Measurements from ENCODE around the gene MTHFD2L.
A peak's percentile ranks its signal among the peaks of the same experiment; 100 is the strongest.

Gene MTHFD2L

DNA sequence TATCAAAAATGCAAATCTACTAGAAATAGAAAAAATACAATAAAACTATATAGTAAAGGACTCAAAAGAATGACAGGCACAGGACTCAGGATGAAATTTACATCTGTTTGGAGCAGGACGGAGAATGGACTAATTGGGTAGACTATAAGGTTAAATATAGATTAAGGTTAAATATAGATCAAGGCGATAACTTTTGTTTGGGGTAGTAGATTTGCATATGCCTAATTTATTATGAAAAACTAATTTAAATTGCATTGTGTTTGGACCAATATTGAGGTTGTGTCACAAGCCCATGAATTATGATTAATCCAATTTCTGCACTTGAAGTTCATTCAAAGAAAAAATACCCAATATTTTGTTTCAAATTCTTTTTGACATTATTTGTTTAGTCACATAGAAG lies 31.0 kb downstream of the MTHFD2L start:
- Histone ChIP-seq H3K4me1 (no peaks in the 10 kb centered on the region), H3K4me3 (no peak overlapping the region), H4K20me1 (no peaks in the 10 kb centered on the region), H3K36me3 (no peaks in the 10 kb centered on the region), H3K4me2 (no peak overlapping the region), H3K9me3 (replicated peaks in 1 of 11) (no peaks in the 10 kb centered on the region), H3K27ac (no peak overlapping the region), H3K9ac (no peak overlapping the region), H3K27me3 (no peaks in the 10 kb centered on the region)
- no peak for TF ChIP-seq Cebpa-rat (IDR thresholded peaks at IDR 0.05)

DNA sequence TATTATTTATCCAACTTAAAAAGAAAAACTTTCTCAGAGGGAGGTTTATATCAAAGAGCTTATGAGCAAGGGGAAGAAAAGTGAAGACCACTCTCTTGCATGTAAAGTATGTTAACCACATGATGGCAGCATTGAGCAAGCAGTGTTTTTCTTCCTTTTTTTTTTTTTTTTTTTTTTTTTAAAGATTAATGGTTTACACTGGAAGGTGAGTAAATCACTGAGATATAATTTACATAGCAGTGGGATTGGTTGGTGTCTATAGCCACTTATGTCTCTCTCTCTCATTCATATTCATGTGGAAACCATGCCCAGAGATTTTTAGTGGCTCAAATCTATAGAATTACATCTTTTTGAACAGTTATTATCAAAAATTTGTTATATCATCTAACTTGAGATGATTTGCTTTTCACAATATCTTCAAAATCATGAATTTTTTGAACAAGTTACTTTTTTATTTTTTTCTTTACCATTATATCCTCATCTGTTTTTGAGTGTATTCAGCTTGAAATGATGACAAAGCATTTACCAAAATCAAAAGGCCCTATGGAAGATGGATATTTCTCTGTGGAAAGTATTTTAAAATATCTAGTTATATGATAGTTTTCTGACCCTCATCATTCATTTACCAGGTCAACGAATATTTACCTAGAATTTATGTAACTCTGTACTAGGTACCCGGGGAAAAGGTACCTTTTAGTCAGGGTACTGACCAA lies 31.6 kb downstream of the MTHFD2L start:
- Histone ChIP-seq H3K4me1 (no peaks in the 10 kb centered on the region), H3K27me3 (no peaks in the 10 kb centered on the region), H3K27ac (no peak overlapping the region), H4K20me1 (no peaks in the 10 kb centered on the region), H3K36me3 (no peaks in the 10 kb centered on the region), H3K4me2 (no peak overlapping the region), H3K9ac (no peak overlapping the region), H3K4me3 (no peak overlapping the region), H3K9me3 (replicated peaks in 1 of 11) (no peaks in the 10 kb centered on the region)
- TF ChIP-seq Cebpa-rat (IDR thresholded peaks at IDR 0.05): no peak

DNA sequence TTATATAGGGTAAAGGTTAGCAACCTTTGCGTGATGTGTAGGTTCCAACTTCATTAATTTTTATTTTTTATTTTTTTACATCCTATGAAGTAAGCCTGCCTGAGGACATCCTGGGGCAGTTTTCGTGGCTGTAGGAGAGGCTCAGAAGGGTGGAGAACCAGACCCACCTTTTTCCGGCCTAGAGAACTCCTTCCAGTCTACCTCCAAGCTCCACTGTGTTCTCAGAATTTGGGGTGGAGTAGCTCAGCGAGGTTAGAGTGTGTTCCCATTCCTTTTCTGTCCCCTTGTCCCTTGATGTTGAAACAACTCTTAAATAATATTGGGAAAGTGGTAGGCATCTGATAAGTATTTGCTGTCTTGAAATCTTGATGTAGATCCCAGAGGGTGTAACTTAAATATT lies 32.4 kb downstream of the MTHFD2L start:
- Histone ChIP-seq H3K27ac (no peak overlapping the region), H4K20me1 (no peaks in the 10 kb centered on the region), H3K4me3 (no peak overlapping the region), H3K27me3 (no peaks in the 10 kb centered on the region), H3K4me2 (no peak overlapping the region), H3K9me3 (replicated peaks in 1 of 11) (no peaks in the 10 kb centered on the region), H3K9ac (no peak overlapping the region), H3K36me3 (no peaks in the 10 kb centered on the region), H3K4me1 (no peaks in the 10 kb centered on the region)
- no peak for TF ChIP-seq Cebpa-rat (IDR thresholded peaks at IDR 0.05)

DNA sequence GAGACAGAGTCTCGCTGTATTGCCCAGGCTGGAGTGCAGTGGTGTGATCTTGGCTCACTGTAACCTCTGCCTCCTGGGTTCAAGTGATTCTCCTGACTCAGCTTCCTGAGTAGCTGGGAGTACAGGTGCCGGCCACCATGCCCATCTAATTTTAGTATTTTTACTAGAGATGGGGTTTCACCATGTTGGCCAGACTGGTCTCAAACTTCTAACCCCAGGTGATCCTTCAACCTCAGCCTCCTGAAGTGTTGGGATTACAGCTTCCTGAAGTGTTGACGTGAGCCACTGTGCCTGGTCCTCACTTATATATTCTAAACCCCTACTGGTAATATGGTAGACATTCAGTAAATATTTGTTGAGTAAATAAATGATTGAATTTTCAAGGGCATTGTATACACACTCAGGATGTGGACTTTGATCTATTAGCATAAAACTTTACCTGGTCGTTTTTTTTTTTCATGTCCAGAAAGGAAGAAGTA lies 33.0 kb downstream of the MTHFD2L start:
- Histone ChIP-seq H3K27ac (no peak overlapping the region), H4K20me1 (no peaks in the 10 kb centered on the region), H3K4me3 (no peak overlapping the region), H3K4me2 (no peak overlapping the region), H3K27me3 (no peaks in the 10 kb centered on the region), H3K9ac (no peak overlapping the region), H3K4me1 (no peaks in the 10 kb centered on the region), H3K36me3 (no peaks in the 10 kb centered on the region), H3K9me3 (replicated peaks in 1 of 11) (no peaks in the 10 kb centered on the region)
- no peak for TF ChIP-seq Cebpa-rat (IDR thresholded peaks at IDR 0.05)

DNA sequence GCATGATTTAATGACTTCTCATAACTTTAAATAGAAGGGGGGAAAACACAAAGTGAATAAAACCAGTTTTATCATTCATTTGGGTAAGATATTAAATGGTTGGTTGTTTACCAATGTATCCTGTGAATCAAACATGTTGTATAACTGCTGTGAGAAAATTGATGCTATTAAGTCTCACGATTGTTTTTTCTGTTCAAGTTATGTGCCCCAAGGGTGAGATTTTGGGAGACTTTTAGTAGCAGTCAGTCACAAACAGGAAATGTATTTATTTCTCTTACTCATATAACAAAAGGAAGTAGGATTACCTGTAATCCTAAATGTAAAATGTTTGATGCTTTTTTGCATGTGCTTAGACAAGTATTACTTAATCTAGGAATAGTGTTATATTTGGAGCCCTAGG lies 39.2 kb downstream of the MTHFD2L start:
- peaks cover 0 to 10% (median 6%) of the 10 kb centered on the region in 11 experiments; a peak in 15 of 22 replicates for H3K36me3 ChIP-seq
- no peaks in the 10 kb centered on the region for H4K20me1 ChIP-seq
- no peaks in the 10 kb centered on the region for H3K9me3 ChIP-seq (replicated peaks in 1 of 11)
- H3K9ac ChIP-seq: no peak overlapping the region
- H3K4me3 ChIP-seq: no peak overlapping the region
- H3K4me1 ChIP-seq: peaks cover 0 to 3% (median 0%) of the 10 kb centered on the region in 10 experiments; a peak in 1 of 20 replicates
- no peak overlapping the region for H3K4me2 ChIP-seq
- TF ChIP-seq Cebpa-rat (IDR thresholded peaks at IDR 0.05): no peak
- no peak overlapping the region for H3K27ac ChIP-seq
- H3K27me3 ChIP-seq: no peaks in the 10 kb centered on the region

DNA sequence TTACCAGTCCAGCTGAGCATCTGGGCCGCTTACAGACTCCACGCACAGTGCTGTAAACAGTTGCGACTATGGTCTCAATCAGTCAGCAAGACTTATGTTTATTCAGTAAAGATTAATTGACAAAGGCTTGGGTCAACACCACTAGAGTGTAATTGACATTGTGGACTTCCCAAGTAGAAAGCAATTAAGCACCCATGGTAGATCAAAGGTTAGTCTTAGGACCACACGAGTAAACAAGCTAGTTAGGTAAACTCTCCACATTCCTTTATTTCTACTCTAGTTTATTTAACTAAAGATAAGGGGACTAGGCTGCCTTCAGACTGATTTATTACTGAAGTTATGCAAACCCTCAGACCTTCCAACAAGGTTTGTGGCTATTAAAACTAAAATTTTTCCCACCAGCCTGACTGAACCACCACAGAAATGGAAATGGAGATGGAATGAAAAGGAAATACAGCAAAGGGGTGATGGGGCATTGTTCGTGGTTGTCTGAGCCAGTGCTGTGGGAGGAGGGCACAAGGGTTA lies 44.2 kb downstream of the MTHFD2L start:
- Histone ChIP-seq H4K20me1 (no peaks in the 10 kb centered on the region), H3K4me2 (no peak overlapping the region), H3K4me3 (no peak overlapping the region), H3K36me3 (peaks cover 0 to 20% (median 11%) of the 10 kb centered on the region in 11 experiments; a peak in 16 of 22 replicates), H3K9ac (no peak overlapping the region), H3K27ac (no peak overlapping the region), H3K4me1 (peaks cover 4 to 21% (median 13%) of the 10 kb centered on the region in 10 experiments; a peak in 17 of 20 replicates), H3K9me3 (replicated peaks in 1 of 11) (no peaks in the 10 kb centered on the region), H3K27me3 (no peaks in the 10 kb centered on the region)
- TF ChIP-seq Cebpa-rat (IDR thresholded peaks at IDR 0.05): no peak

DNA sequence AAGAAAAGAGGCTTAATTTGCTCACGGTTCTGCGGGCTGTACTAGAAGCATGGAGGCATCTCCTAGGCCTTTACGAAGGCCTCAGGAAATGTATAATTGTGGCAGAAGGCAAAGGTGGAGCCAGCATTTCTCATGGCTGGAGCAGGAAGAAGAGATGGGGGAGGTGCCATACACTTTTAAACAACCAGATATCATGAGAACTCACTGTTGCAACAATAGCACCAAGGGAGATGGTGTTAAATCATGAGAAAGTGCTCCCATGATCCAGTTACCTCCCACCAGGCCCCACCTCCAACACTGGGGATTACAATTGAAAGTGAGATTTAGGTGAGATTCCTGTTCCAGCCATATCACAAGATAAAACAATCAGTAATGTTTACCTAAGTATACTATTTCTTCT lies 45.5 kb downstream of the MTHFD2L start:
- Histone ChIP-seq H3K36me3 (peaks cover 5 to 27% (median 16%) of the 10 kb centered on the region in 11 experiments; a peak in 18 of 22 replicates), H3K27ac (no peak overlapping the region), H4K20me1 (no peaks in the 10 kb centered on the region), H3K9me3 (replicated peaks in 1 of 11) (peaks cover 0 to under 1% (median 0%) of the 10 kb centered on the region in 11 experiments; a peak in 2 of 22 replicates), H3K4me2 (no peak overlapping the region), H3K4me3 (no peak overlapping the region), H3K9ac (no peak overlapping the region), H3K27me3 (no peaks in the 10 kb centered on the region), H3K4me1 (peaks cover 4 to 24% (median 14%) of the 10 kb centered on the region in 10 experiments; a peak in 17 of 20 replicates)
- no peak for TF ChIP-seq Cebpa-rat (IDR thresholded peaks at IDR 0.05)

DNA sequence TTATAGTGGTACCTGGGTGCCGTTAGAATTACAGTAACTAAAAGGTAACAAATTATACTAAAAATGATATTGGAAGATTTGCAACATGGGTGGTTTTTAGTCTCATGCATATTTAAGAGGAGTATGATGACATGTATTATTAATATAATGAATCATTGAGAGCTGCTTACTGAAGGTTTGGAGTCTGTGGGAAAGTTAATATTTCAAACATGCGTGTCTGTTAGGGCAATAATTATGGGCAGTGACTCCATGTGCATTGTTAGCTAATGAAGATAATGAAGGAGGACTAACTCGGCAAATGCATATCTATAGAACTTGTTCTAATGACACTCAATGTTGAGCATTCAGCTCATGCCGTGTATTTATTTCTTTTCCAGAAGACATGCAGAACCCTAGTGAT lies 47.1 kb downstream of the MTHFD2L start:
- H3K4me3 ChIP-seq: no peak overlapping the region
- H4K20me1 ChIP-seq: no peaks in the 10 kb centered on the region
- peaks cover 2 to 16% (median 4%) of the 10 kb centered on the region in 11 experiments; a peak in 17 of 22 replicates for H3K9me3 ChIP-seq (replicated peaks in 1 of 11)
- H3K27me3 ChIP-seq: no peaks in the 10 kb centered on the region
- TF ChIP-seq Cebpa-rat (IDR thresholded peaks at IDR 0.05): no peak
- H3K4me1 ChIP-seq: peaks cover 4 to 24% (median 14%) of the 10 kb centered on the region in 10 experiments; a peak in 17 of 20 replicates
- H3K36me3 ChIP-seq: peaks cover 5 to 29% (median 16%) of the 10 kb centered on the region in 11 experiments; a peak in 18 of 22 replicates
- H3K9ac ChIP-seq: no peak overlapping the region
- peak overlapping the region in 1 of 11 experiments; percentile 79; a peak in 1 of 22 replicates for H3K4me2 ChIP-seq
- H3K27ac ChIP-seq: no peak overlapping the region

DNA sequence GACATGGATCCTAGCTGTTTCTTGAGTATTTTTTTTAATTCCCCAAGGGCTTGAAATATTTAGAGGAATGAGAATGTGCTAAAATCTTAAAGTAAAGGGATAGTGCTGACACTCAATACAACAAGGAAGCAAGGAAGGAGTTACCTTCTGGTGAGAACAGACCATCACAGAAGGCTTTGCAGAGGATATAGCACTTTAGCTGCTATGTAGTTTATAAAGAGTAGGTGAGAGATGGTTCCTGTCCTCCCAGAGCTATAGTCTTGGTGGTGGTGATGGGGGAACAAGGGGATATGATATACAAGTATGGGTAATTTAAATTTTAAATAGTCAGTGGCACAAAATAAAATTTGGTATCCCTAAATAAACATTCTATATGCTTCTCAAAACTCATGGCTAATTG lies 47.6 kb downstream of the MTHFD2L start:
- Histone ChIP-seq H3K27ac (peak overlapping the region in 5 of 11 experiments; percentile 73 to 87 (median 75); a peak in 8 of 22 replicates), H3K4me1 (peaks cover 4 to 24% (median 14%) of the 10 kb centered on the region in 10 experiments; a peak in 17 of 20 replicates), H4K20me1 (no peaks in the 10 kb centered on the region), H3K9me3 (replicated peaks in 1 of 11) (peaks cover 7 to 21% (median 9%) of the 10 kb centered on the region in 11 experiments; a peak in 17 of 22 replicates), H3K4me3 (no peak overlapping the region), H3K4me2 (peak overlapping the region in 6 of 11 experiments; percentile 39 to 89 (median 75); a peak in 9 of 22 replicates), H3K36me3 (peaks cover 5 to 29% (median 16%) of the 10 kb centered on the region in 11 experiments; a peak in 18 of 22 replicates), H3K9ac (no peak overlapping the region; a peak in 1 of 22 replicates), H3K27me3 (no peaks in the 10 kb centered on the region)
- TF ChIP-seq Cebpa-rat (IDR thresholded peaks at IDR 0.05): no peak
